OCI-LY1 (cell line): ENCODE data around the gene SPINT3.
"Not testable (repeated sequence)": the region's sequence is repeated elsewhere in the genome, so short reads cannot be mapped to it uniquely, and the experiment has no call there.

Experiments
- H2AFZ ChIP-seq: fragments of 200-600 bp; sonication (generic), shearing (Covaris generic); 2 replicates; pipeline ENCODE4 v1.6.0; 2014; ENCODE audit warnings: antibody characterized with exemption, mild to moderate bottlenecking, low read length
- H3F3A ChIP-seq: fragments of 200-600 bp; sonication (generic), shearing (Covaris generic); 2 replicates; pipeline ENCODE4 v1.6.0; 2014; ENCODE audit warnings: mild to moderate bottlenecking, antibody characterized with exemption, low read length, moderate library complexity; ENCODE audit not compliant: insufficient read depth
- H3K27ac ChIP-seq: fragments of 200-600 bp; sonication (generic); 2 replicates; pipeline ENCODE4 v1.5.1; 2014; ENCODE audit warnings: low read length, mixed run types, mild to moderate bottlenecking, low read depth; ENCODE audit not compliant: poor library complexity, severe bottlenecking
- H3K27me3 ChIP-seq: fragments of 200-600 bp; sonication (generic); 2 replicates; pipeline ENCODE4 v1.6.0; 2014; ENCODE audit warnings: antibody characterized with exemption, mild to moderate bottlenecking, low read length, moderate library complexity; ENCODE audit not compliant: insufficient read depth
- H3K36me3 ChIP-seq: fragments of 200-600 bp; sonication (generic); 2 replicates; pipeline ENCODE4 v1.6.1; 2014; ENCODE audit warnings: mild to moderate bottlenecking, antibody characterized with exemption, low read length, moderate library complexity, mixed read lengths; ENCODE audit not compliant: insufficient read depth
- H3K4me1 ChIP-seq: fragments of 200-600 bp; sonication (generic); 2 replicates; pipeline ENCODE4 v1.5.1; 2014; ENCODE audit warnings: mild to moderate bottlenecking, low read length, moderate library complexity; ENCODE audit not compliant: insufficient read depth, severe bottlenecking
- H3K4me2 ChIP-seq: fragments of 200-600 bp; sonication (generic), shearing (Covaris generic); 2 replicates; pipeline ENCODE4 v1.6.1; 2014; ENCODE audit warnings: low read length
- H3K4me3 ChIP-seq: fragments of 200-600 bp; sonication (generic); 2 replicates; pipeline ENCODE4 v1.5.1; 2014; ENCODE audit warnings: low read length, low read depth, mild to moderate bottlenecking, mixed read lengths; ENCODE audit not compliant: poor library complexity, severe bottlenecking
- H3K79me2 ChIP-seq: fragments of 200-600 bp; shearing (Covaris generic); 2 replicates; pipeline ENCODE4 v1.6.1; 2016; ENCODE audit warnings: mixed run types, low read length, mixed read lengths; ENCODE audit not compliant: insufficient read depth
- H3K9ac ChIP-seq: fragments of 200-600 bp; sonication (generic), shearing (Covaris generic); 2 replicates; pipeline ENCODE4 v1.6.1; 2014; ENCODE audit warnings: mild to moderate bottlenecking, low read length, mixed read lengths
- H3K9me2 ChIP-seq: fragments of 200-600 bp; sonication (generic), shearing (Covaris generic); 2 replicates; pipeline ENCODE4 v1.6.1; 2014; ENCODE audit warnings: low read depth, mild to moderate bottlenecking, low read length, mixed read lengths
- H3K9me3 ChIP-seq: fragments of 200-600 bp; shearing (Covaris generic); 2 replicates; pipeline ENCODE4 v1.6.1; 2014; ENCODE audit warnings: low read length, mixed read lengths
- H4K20me1 ChIP-seq: fragments of 200-600 bp; sonication (generic), shearing (Covaris generic); 2 replicates; pipeline ENCODE4 v1.6.0; 2016; ENCODE audit warnings: mild to moderate bottlenecking, low read length; ENCODE audit not compliant: insufficient read depth
- EZH2 ChIP-seq: fragments of 200-600 bp; sonication (generic), shearing (Covaris generic); IDR thresholded peaks from 2 replicates; pipeline ENCODE4 v1.8.0; 2017; ENCODE audit warnings: borderline replicate concordance, mixed run types, mild to moderate bottlenecking, antibody characterized with exemption, low read length, moderate library complexity, mixed read lengths
- TF ChIP-seq, protein P1 (sequence below): fragments of 200-600 bp; sonication (generic), shearing (Covaris generic); IDR thresholded peaks from 2 replicates; pipeline ENCODE4 v1.5.1; 2017; ENCODE audit warnings: mild to moderate bottlenecking, antibody characterized with exemption, low read length, moderate library complexity, mixed read lengths

SPINT3 gene

DNA sequence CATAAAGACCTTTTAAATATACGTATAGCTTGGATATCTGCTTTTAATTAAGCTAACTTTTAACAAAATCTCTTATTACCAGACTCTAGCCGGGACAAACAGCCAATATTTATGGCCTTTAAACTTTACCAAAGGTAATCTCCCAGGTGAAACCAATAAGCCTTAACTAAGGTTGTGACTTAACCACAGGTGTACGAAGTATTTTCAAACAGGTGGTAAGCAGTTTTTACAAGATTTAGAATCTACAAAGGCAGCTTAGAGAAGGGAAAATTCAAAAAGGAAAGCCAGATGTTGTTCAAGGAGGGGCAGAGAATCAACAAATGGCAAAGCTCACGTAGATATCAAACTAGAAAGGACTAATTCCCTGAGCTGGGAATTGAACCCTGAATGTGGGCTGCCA, 30.0 kb downstream of the SPINT3 start:
- Histone ChIP-seq H3K79me2 (no peaks in the 10 kb centered on the region), H3F3A (no peaks in the 10 kb centered on the region), H3K9me3 (no peaks in the 10 kb centered on the region), H3K9me2 (no peaks in the 10 kb centered on the region), H4K20me1 (no peaks in the 10 kb centered on the region), H3K27ac (no peak overlapping the region), H3K4me1 (no peaks in the 10 kb centered on the region), H3K36me3 (no peaks in the 10 kb centered on the region), H3K9ac (no peak overlapping the region), H3K27me3 (no peaks in the 10 kb centered on the region), H3K4me3 (no peak overlapping the region), H2AFZ (no peak overlapping the region), H3K4me2 (no peak overlapping the region)
- TF ChIP-seq EZH2, result no peak
- TF ChIP-seq, protein P1, sequence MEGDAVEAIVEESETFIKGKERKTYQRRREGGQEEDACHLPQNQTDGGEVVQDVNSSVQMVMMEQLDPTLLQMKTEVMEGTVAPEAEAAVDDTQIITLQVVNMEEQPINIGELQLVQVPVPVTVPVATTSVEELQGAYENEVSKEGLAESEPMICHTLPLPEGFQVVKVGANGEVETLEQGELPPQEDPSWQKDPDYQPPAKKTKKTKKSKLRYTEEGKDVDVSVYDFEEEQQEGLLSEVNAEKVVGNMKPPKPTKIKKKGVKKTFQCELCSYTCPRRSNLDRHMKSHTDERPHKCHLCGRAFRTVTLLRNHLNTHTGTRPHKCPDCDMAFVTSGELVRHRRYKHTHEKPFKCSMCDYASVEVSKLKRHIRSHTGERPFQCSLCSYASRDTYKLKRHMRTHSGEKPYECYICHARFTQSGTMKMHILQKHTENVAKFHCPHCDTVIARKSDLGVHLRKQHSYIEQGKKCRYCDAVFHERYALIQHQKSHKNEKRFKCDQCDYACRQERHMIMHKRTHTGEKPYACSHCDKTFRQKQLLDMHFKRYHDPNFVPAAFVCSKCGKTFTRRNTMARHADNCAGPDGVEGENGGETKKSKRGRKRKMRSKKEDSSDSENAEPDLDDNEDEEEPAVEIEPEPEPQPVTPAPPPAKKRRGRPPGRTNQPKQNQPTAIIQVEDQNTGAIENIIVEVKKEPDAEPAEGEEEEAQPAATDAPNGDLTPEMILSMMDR, result no peak

DNA sequence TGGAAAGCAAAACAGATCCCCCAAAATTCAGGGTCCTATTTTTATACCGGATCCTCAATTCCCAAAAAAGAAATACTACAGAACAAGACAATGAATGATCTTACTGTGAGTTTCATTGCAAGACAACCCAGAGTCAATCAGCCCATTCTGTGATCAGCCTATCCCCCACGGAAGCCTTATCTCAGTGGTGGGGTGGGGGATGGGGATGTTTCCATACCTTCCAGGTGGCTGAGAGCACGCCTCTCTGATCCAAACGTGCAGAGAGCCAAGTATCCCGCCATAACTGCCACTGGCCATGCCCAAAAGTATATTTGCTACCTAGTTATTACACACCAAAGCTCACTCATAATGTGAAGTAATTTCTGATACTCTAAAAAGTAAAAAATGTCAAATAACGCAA, 30.7 kb downstream of the SPINT3 start:
- Histone ChIP-seq H3K27ac (no peak overlapping the region), H2AFZ (no peak overlapping the region), H4K20me1 (no peaks in the 10 kb centered on the region), H3K9me2 (no peaks in the 10 kb centered on the region), H3K36me3 (no peaks in the 10 kb centered on the region), H3K4me3 (no peak overlapping the region), H3K27me3 (no peaks in the 10 kb centered on the region), H3K79me2 (no peaks in the 10 kb centered on the region), H3K4me2 (no peak overlapping the region), H3K9ac (no peak overlapping the region), H3K4me1 (no peaks in the 10 kb centered on the region), H3K9me3 (no peaks in the 10 kb centered on the region), H3F3A (no peaks in the 10 kb centered on the region)
- TF ChIP-seq EZH2, result no peak
- TF ChIP-seq, protein P1, result no peak

GRCh38 chr20:45479822-45480221, 35.6 kb downstream of the SPINT3 start:
- no peak for TF ChIP-seq EZH2
- no peaks in the 10 kb centered on the region for H3F3A ChIP-seq

GRCh38 chr20:45477530-45478148, 37.8 kb downstream of the SPINT3 start:
- not testable (repeated sequence) for H3K4me2 ChIP-seq, H3K36me3 ChIP-seq, H3K27ac ChIP-seq, H2AFZ ChIP-seq, H3K79me2 ChIP-seq, H3K9me3 ChIP-seq, H4K20me1 ChIP-seq, H3K4me3 ChIP-seq, H3K9ac ChIP-seq, H3K9me2 ChIP-seq, H3K27me3 ChIP-seq, H3F3A ChIP-seq, H3K4me1 ChIP-seq

More at GRCh38 chr20:45479822-45480221, 35.6 kb downstream of the SPINT3 start:
- Histone ChIP-seq H3K27ac (no peak overlapping the region), H2AFZ (no peak overlapping the region), H3K9me2 (no peaks in the 10 kb centered on the region), H3K9ac (no peak overlapping the region), H3K4me1 (no peaks in the 10 kb centered on the region), H4K20me1 (no peaks in the 10 kb centered on the region), H3K4me3 (no peak overlapping the region), H3K79me2 (no peaks in the 10 kb centered on the region), H3K9me3 (no peaks in the 10 kb centered on the region), H3K4me2 (no peak overlapping the region), H3K36me3 (no peaks in the 10 kb centered on the region), H3K27me3 (no peaks in the 10 kb centered on the region)

DNA sequence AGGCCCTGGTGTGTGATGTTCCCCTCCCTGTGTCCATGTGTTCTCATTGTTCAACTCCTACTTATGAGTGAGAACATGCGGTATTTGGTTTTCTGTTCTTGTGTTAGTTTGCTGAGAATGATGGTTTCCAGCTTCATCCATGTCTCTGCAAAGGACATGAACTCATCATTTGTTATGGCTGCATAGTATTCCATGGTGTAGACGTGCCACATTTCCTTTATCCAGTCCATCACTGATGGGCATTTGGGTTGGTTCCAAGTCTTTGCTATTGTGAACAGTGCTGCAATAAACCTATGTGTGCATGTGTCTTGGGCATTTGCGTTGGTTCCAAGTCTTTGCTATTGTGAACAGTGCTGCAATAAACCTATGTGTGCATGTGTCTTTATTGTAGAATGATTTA, 43.1 kb downstream of the SPINT3 start:
- H3F3A ChIP-seq, H3K9ac ChIP-seq, H3K9me2 ChIP-seq, H3K4me2 ChIP-seq, H3K4me1 ChIP-seq, H3K9me3 ChIP-seq, H3K79me2 ChIP-seq, H2AFZ ChIP-seq, H3K27me3 ChIP-seq, H3K36me3 ChIP-seq, H3K27ac ChIP-seq, H4K20me1 ChIP-seq, H3K4me3 ChIP-seq: not testable (repeated sequence)
